ENCODE results near the gene CXCR3.

The CXCR3 gene

GRCh38 chrX:71623714-71624113 is 5.4 kb upstream of the CXCR3 start:
- TF ChIP-seq, protein P1, sequence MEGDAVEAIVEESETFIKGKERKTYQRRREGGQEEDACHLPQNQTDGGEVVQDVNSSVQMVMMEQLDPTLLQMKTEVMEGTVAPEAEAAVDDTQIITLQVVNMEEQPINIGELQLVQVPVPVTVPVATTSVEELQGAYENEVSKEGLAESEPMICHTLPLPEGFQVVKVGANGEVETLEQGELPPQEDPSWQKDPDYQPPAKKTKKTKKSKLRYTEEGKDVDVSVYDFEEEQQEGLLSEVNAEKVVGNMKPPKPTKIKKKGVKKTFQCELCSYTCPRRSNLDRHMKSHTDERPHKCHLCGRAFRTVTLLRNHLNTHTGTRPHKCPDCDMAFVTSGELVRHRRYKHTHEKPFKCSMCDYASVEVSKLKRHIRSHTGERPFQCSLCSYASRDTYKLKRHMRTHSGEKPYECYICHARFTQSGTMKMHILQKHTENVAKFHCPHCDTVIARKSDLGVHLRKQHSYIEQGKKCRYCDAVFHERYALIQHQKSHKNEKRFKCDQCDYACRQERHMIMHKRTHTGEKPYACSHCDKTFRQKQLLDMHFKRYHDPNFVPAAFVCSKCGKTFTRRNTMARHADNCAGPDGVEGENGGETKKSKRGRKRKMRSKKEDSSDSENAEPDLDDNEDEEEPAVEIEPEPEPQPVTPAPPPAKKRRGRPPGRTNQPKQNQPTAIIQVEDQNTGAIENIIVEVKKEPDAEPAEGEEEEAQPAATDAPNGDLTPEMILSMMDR (IDR thresholded peaks at IDR 0.05; ENCODE audit: low read depth, low read length), result no peak
- H3K4me3 ChIP-seq (ENCODE audit: low read depth, low read length), result no peak overlapping the region
- H3K9me3 ChIP-seq (ENCODE audit: severe bottlenecking), result no peaks in the 10 kb centered on the region
- H3K27ac ChIP-seq, result no peak overlapping the region
- DNase-seq, result no peak
- peaks cover 15% of the 10 kb centered on the region for H3K27me3 ChIP-seq (ENCODE audit: insufficient read depth, low read depth, severe bottlenecking)
- no peaks in the 10 kb centered on the region for H3K36me3 ChIP-seq

GRCh38 chrX:71622576-71623450 is 4.5 kb upstream of the CXCR3 start:
- no peak overlapping the region for H3K4me3 ChIP-seq (ENCODE audit: low read depth, low read length)
- peak; percentile 25 for DNase-seq
- peaks cover 16% of the 10 kb centered on the region for H3K27me3 ChIP-seq (ENCODE audit: insufficient read depth, low read depth, severe bottlenecking)
- H3K36me3 ChIP-seq, result no peaks in the 10 kb centered on the region
- no peaks in the 10 kb centered on the region for H3K9me3 ChIP-seq (ENCODE audit: severe bottlenecking)
- H3K27ac ChIP-seq, result no peak overlapping the region
- TF ChIP-seq, protein P1 (IDR thresholded peaks at IDR 0.05; ENCODE audit: low read depth, low read length), result 0 out of 2 replicates have a peak, but pooled peaks have one; percentile 12

DNA sequence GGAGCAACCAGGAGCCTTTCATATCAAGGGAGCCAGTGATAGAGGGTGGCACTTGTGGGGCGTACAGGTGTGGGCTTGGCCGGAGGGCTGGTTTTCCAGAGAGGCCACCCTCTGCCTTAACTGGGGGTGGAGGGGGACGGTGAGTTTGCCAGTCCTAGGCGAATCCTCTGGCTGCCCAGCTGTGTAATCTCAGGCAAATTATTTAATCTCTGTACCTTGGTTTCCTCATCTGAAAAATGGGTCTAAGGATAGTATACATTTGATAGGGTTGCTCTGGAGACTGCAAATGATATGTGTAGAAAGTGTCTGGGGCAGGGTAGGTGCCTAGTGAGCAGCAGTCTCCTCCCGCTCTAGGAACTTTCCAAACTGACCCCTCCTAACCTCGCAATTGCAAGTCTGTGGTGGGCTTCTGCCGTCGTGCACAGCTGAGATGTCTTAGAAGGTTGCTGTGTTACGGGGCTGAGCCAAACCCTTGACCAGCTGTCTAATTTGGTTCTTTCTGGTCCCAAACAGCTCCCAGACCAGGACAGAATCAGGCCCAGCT is 3.8 kb upstream of the CXCR3 start:
- H3K36me3 ChIP-seq, result no peaks in the 10 kb centered on the region
- no peaks in the 10 kb centered on the region for H3K9me3 ChIP-seq (ENCODE audit: severe bottlenecking)
- peaks cover 16% of the 10 kb centered on the region for H3K27me3 ChIP-seq (ENCODE audit: insufficient read depth, low read depth, severe bottlenecking)
- no peak overlapping the region for H3K4me3 ChIP-seq (ENCODE audit: low read depth, low read length)
- DNase-seq, result no peak
- TF ChIP-seq, protein P1 (IDR thresholded peaks at IDR 0.05; ENCODE audit: low read depth, low read length), result no peak
- no peak overlapping the region for H3K27ac ChIP-seq

- no peak for DNase-seq
- peaks cover 16% of the 10 kb centered on the region for H3K27me3 ChIP-seq (ENCODE audit: insufficient read depth, low read depth, severe bottlenecking)
- no peak overlapping the region for H3K27ac ChIP-seq
- no peak overlapping the region for H3K4me3 ChIP-seq (ENCODE audit: low read depth, low read length)
- no peaks in the 10 kb centered on the region for H3K9me3 ChIP-seq (ENCODE audit: severe bottlenecking)
- TF ChIP-seq, protein P1 (IDR thresholded peaks at IDR 0.05; ENCODE audit: low read depth, low read length), result no peak
- H3K36me3 ChIP-seq, result no peaks in the 10 kb centered on the region
These were observed 3.3 kb upstream of the CXCR3 start for GRCh38 chrX:71621603-71622002.

DNA sequence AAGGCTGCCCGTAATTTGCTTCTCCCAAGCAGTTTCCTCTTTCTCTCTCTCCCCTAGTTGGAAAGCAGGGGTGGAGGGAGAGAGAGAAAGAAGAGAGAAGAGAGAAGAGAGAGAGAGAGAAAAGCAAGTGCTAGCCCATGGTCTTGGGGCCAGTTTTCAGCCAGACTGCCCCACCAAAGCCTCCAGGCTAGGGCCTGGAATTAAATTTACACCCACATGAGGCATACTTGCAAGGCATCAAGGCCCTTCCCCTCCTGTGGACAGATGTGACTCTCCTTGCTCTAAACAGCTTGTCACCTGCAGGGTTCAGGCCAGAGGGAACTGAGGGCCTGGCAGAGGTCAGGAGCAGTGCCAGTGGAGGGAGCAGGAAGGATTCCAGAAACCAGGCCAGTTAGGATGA is 1.7 kb upstream of the CXCR3 start:
- no peak for DNase-seq
- Histone ChIP-seq H3K27ac (no peak overlapping the region), H3K9me3 (ENCODE audit: severe bottlenecking) (no peaks in the 10 kb centered on the region), H3K4me3 (ENCODE audit: low read depth, low read length) (no peak overlapping the region), H3K27me3 (ENCODE audit: insufficient read depth, low read depth, severe bottlenecking) (peaks cover 18% of the 10 kb centered on the region), H3K36me3 (no peaks in the 10 kb centered on the region)
- TF ChIP-seq, protein P1 (IDR thresholded peaks at IDR 0.05; ENCODE audit: low read depth, low read length), result no peak

All from WERI-Rb-1 (cell line).